Suprapubic skin (tissue), 4 donors: ENCODE results near the gene FAM229B.

Experiments used
- CTCF ChIP-seq, 2 donors: fragments of 200-600 bp in 1 of 2; fragments of 450-650 bp in 1 of 2; sonication (generic) in 1 of 2; IDR thresholded peaks; one replicate each; pipeline ENCODE4 v1.5.1; 2016 to 2019; ENCODE audit warnings: antibody characterized with exemption in 2 of 2, mild to moderate bottlenecking in 1 of 2, moderate library complexity in 1 of 2
- POLR2A ChIP-seq, 2 donors: fragments of 450-650 bp; IDR thresholded peaks; one replicate each; pipeline ENCODE4 v1.6.1; 2017; ENCODE audit warnings: antibody characterized with exemption in 2 of 2, mild to moderate bottlenecking in 2 of 2, moderate library complexity in 2 of 2
- POLR2AphosphoS5 ChIP-seq, 3 donors: sonication (generic); formaldehyde crosslinking; IDR thresholded peaks; one replicate each; pipeline ENCODE4 v1.6.1; 2017; ENCODE audit warnings: antibody characterized with exemption in 3 of 3

DNA sequence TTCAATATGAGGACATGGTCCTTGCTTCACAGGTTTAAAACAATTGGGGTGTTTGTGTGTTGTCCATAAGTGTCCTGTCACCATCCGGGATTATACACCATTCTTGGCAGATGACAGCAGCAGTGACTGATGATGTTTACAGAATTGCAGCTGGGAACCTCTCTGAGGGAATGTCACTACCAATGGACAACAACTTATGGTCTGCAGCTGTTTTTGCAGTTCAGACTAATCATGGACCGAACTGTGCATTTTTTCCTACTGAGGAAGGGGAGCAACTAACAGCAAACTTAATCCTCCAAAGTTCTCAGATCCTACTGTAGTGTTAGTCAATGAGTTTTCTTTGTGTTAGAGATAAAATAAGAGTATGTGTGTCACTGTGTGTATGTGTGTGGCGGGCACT lies 26.0 kb downstream of the FAM229B start:
- TF ChIP-seq CTCF (IDR thresholded peaks at IDR 0.05) (no peak), POLR2AphosphoS5 (IDR thresholded peaks at IDR 0.05) (no peak), POLR2A (IDR thresholded peaks at IDR 0.05) (no peak)
